ENCODE measurements around the gene GFRA1. TPM values are rescaled to one million over a fixed set of nuclear protein-coding genes. Genes with fewer than 3 reads are reported as not detected.

GFRA1 gene
- total and polyA plus RNA-seq, 2 of the 8 experiments (the other 6 are each of a cell fraction or from before 2014, with no cell fraction given) = 1.1 to 2.0 TPM

- Histone ChIP-seq H3K4me2 (ENCODE audit: insufficient read depth in 1 of 2, low read depth in 2 of 2, low read length in 2 of 2) (no peak overlapping the region), H4K20me1 (replicated peaks in 1 of 2; ENCODE audit: control insufficient read depth in 1 of 2, insufficient read depth in 2 of 2, low read length in 2 of 2) (no peaks in the 10 kb centered on the region), H3K23ac (ENCODE audit: insufficient read length) (no peak overlapping the region), H3K9ac (replicated peaks in 1 of 4; ENCODE audit: extremely low read depth in 1 of 4, low read depth in 3 of 4, low read length in 3 of 4) (no peak overlapping the region), H2BK20ac (ENCODE audit: low read length) (no peak overlapping the region), H3K18ac (ENCODE audit: extremely low read depth, low read length) (no peak overlapping the region), H3K4ac (replicated peaks; ENCODE audit: insufficient read length, low read depth, low read length) (no peak overlapping the region), H2BK15ac (ENCODE audit: low read length) (no peak overlapping the region), H3K27ac (ENCODE audit: low read depth, low read length) (no peak overlapping the region), H3K4me3 (ENCODE audit: extremely low read depth in 1 of 4, insufficient read depth in 2 of 4, low read depth in 3 of 4, low read length in 4 of 4) (no peak overlapping the region), H2BK120ac (replicated peaks; ENCODE audit: low read depth, low read length) (no peak overlapping the region), H3K14ac (ENCODE audit: insufficient read length) (no peak overlapping the region), H2BK12ac (ENCODE audit: low read depth, low read length) (no peak overlapping the region), H3K27me3 (replicated peaks in 1 of 4; ENCODE audit: control insufficient read depth in 3 of 4, extremely low read depth in 1 of 4, insufficient read depth in 3 of 4, low read length in 3 of 4) (peaks cover 0 to 7% (median 4%) of the 10 kb centered on the region in 4 experiments; a peak in 4 of 7 replicates), H2AFZ (ENCODE audit: low read length) (no peak overlapping the region), H2BK5ac (ENCODE audit: low read depth, low read length) (no peak overlapping the region), H3K23me2 (ENCODE audit: low read depth, low read length) (no peaks in the 10 kb centered on the region), H3K9me3 (ENCODE audit: insufficient read depth in 2 of 2, low read depth in 1 of 2, low read length in 1 of 2) (no peaks in the 10 kb centered on the region), H3K36me3 (ENCODE audit: control insufficient read depth in 2 of 4, insufficient read depth in 4 of 4, low read length in 3 of 4) (no peaks in the 10 kb centered on the region), H3K56ac (replicated peaks; ENCODE audit: insufficient read length, low read depth, low read length) (no peak overlapping the region), H4K91ac (replicated peaks; ENCODE audit: insufficient read length, low read length) (no peak overlapping the region), H4K8ac (ENCODE audit: extremely low read depth, insufficient read depth, low read length) (no peak overlapping the region), H3K79me1 (ENCODE audit: low read depth, low read length) (no peaks in the 10 kb centered on the region), H4K5ac (ENCODE audit: insufficient read length, low read depth, low read length) (no peak overlapping the region), H3K4me1 (replicated peaks in 1 of 4; ENCODE audit: control insufficient read depth in 3 of 4, insufficient read depth in 4 of 4, low read length in 3 of 4) (peaks cover 0 to 10% (median 3%) of the 10 kb centered on the region in 4 experiments; a peak in 3 of 7 replicates), H2AK5ac (ENCODE audit: low read depth, low read length) (no peak overlapping the region), H3K79me2 (ENCODE audit: control insufficient read depth in 1 of 2, insufficient read depth in 2 of 2, low read length in 2 of 2) (no peaks in the 10 kb centered on the region)
- no peak for TF ChIP-seq MAX (IDR thresholded peaks at IDR 0.05)
- ChIA-PET CTCF (ENCODE audit: partially characterized antibody) (interaction anchor here (0.6 to 1.9 kb wide), 7 partner anchors 8 to 99 kb away, joined by 3 to 5 read pairs (median 4); no protein-coding TSS in a partner anchor), POLR2A (ENCODE audit: partially characterized antibody) (interaction anchor here (1.4 kb wide), 1 partner anchor 40 kb away, joined by 3 read pairs; no protein-coding TSS in a partner anchor)
- 70% methylated on average over 19 of the region's 19 CpGs; no CpG with 5 or more reads in 1 of the 2 experiments for WGBS, 2 experiments (ENCODE audit: extremely low coverage in 1 of 2, insufficient coverage in 1 of 2, insufficient read length in 1 of 2, insufficient replicate concordance in 2 of 2, low coverage in 1 of 2, low lambda C conversion rate in 2 of 2, missing lambda C conversion rate in 1 of 2)
- no peak for DNase-seq (ENCODE audit: low read depth in 1 of 2, low spot score in 2 of 2)
- no peak for FAIRE-seq
Observed at GRCh38 chr10:116125180-116125579, 147.8 kb downstream of the GFRA1 start.
